HUDEP-2 (cell line): ENCODE data around the gene COX6A1.
"Not testable (repeated sequence)": the region's sequence is repeated elsewhere in the genome, so short reads cannot be mapped to it uniquely, and the experiment has no call there.

Experiments used
- DNase-seq, 76 experiments: peaks; one replicate each; lab custom pipeline; 2025; ENCODE audit not compliant: unreplicated experiment in 76 of 76; lab: John Stamatoyannopoulos, UW

COX6A1 gene

GRCh38 chr12:120425797-120426196 is 12.1 kb upstream of the COX6A1 start:
- no peak for DNase-seq

GRCh38 chr12:120428597-120429229 is 9.2 kb upstream of the COX6A1 start:
- DNase-seq: no peak

GRCh38 chr12:120429368-120429767 is 8.5 kb upstream of the COX6A1 start:
- no peak for DNase-seq

GRCh38 chr12:120432772-120433525 is 5.0 kb upstream of the COX6A1 start:
- no peak for DNase-seq

GRCh38 chr12:120438495-120439198 is 734 bp downstream of the COX6A1 start:
- peak in 1 of 76 experiments; percentile 10 for DNase-seq

- peak in 67 of 76 experiments; percentile 5 to 79 (median 56) for DNase-seq
Observed at GRCh38 chr12:120439646-120440247, 1.8 kb downstream of the COX6A1 start.

GRCh38 chr12:120444676-120445075 is 6.8 kb downstream of the COX6A1 start:
- no peak for DNase-seq

GRCh38 chr12:120445911-120446843 is 8.3 kb downstream of the COX6A1 start, which contains the start of the genes GATC and TRIAP1:
Gene GATC (plus strand): TSS chr12:120446444. CDS start chr12:120446481, 37 bp downstream.
Gene TRIAP1 (minus strand): TSS chr12:120446384. CDS start chr12:120446372, 12 bp downstream.
- DNase-seq: peak in 73 of 76 experiments; percentile 19 to 86 (median 64)

- DNase-seq: not testable (repeated sequence)
Observed at GRCh38 chr12:120446844-120447178, 8.9 kb downstream of the COX6A1 start.

GRCh38 chr12:120447992-120448391 is 10.1 kb downstream of the COX6A1 start:
- DNase-seq: no peak

- DNase-seq: peak in 15 of 76 experiments; percentile 3 to 32 (median 14)
Observed at GRCh38 chr12:120452524-120452923, 14.6 kb downstream of the COX6A1 start.

GRCh38 chr12:120453060-120453750 is 15.3 kb downstream of the COX6A1 start:
- DNase-seq: no peak

- DNase-seq: peak in 13 of 76 experiments; percentile 8 to 36 (median 20)
Observed at GRCh38 chr12:120453977-120454376, 16.1 kb downstream of the COX6A1 start.

GRCh38 chr12:120455302-120455701 is 17.4 kb downstream of the COX6A1 start:
- DNase-seq: no peak

GRCh38 chr12:120457133-120457532 is 19.2 kb downstream of the COX6A1 start:
- peak in 8 of 76 experiments; percentile 2 to 25 (median 9) for DNase-seq

- no peak for DNase-seq
Observed at GRCh38 chr12:120460157-120460556, 22.2 kb downstream of the COX6A1 start.

- no peak for DNase-seq
Observed at GRCh38 chr12:120462099-120462640, 24.3 kb downstream of the COX6A1 start.

GRCh38 chr12:120463712-120464111 is 25.8 kb downstream of the COX6A1 start:
- no peak for DNase-seq

GRCh38 chr12:120465756-120466155 is 27.8 kb downstream of the COX6A1 start:
- no peak for DNase-seq
